Right ventricle myocardium superior (tissue), 1 donor: ENCODE results near the gene BTC. TPM values are rescaled to one million over a fixed set of nuclear protein-coding genes. Genes with fewer than 3 reads are reported as not detected.
"Not testable (repeated sequence)": the region's sequence is repeated elsewhere in the genome, so short reads cannot be mapped to it uniquely, and the experiment has no call there.

Source experiments
- ATAC-seq: fragments of 200-7000 bp; cut with Tn5 transposase; one replicate; pipeline ENCODE4 v1.9.1; 2020; ENCODE audit warnings: mild to moderate bottlenecking; ENCODE audit not compliant: poor library complexity
- DNase-seq: peaks from one replicate; pipeline ENCODE4 v3.0.0-alpha.2; 2020
- intact Hi-C: fragments of 100-400 bp; cut with DNase I; formaldehyde crosslinking; loops from one replicate; pipeline ENCODE4 v1.11.2; 2022
- long read RNA-seq: library from polyadenylated mRNA; unstranded; transcript quantifications from one replicate; pipeline ENCODE4 v2.0.0, GENCODE V29; 2021
- total RNA-seq: library from RNA; stranded (reverse); fragmentation: NEBNext Ultra II Directional; extraction: Animal tissue kit (Norgen Biotek cat#: 25700); gene quantifications from one replicate; pipeline ENCODE4 v1.2.1, GENCODE V29; 2021
- donor health status: DM: no; HTN: yes; CAD: no; lungs with severe emphysema.

The BTC gene, protein sequence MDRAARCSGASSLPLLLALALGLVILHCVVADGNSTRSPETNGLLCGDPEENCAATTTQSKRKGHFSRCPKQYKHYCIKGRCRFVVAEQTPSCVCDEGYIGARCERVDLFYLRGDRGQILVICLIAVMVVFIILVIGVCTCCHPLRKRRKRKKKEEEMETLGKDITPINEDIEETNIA
- total RNA-seq: not detected
- long read RNA-seq: 0 reads

DNA sequence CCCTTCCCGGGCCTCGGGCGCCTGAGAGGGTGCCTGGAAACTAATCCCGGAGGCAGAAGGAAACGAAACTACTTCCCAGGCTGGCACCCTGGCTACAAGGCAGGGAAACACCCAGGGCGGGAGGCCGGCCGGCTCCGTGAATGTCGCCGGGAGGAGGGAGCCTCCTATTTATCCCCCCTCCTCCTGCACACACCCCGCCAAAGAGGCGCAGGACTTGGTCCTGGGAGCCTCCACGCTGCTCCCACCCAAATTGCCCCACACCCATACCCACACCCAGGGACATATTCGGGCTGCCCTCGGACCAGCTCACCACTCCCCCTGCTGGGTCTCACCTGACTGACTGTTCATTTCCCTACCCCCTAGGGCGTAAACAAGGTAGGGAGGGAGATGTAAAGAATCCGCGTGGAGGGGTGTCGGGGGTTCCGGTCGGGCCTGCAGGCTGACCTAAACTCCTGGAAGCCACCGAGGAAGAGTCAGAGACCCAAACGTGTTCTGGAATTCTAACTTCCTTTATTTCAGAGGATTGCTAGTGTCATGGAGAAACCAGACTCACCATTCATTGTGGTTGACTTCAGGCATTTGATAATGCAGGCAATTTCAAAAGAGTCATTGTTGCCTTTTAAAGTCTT is at the start of gene BTC:
Gene BTC, minus strand, starts transcription at position 142 of the 629 bp plus-strand sequence. CDS start 198 bp downstream, outside the sequence.
- ATAC-seq (peak; percentile 85), DNase-seq (peak; percentile 44)
- intact Hi-C loops: no loop called here

DNA sequence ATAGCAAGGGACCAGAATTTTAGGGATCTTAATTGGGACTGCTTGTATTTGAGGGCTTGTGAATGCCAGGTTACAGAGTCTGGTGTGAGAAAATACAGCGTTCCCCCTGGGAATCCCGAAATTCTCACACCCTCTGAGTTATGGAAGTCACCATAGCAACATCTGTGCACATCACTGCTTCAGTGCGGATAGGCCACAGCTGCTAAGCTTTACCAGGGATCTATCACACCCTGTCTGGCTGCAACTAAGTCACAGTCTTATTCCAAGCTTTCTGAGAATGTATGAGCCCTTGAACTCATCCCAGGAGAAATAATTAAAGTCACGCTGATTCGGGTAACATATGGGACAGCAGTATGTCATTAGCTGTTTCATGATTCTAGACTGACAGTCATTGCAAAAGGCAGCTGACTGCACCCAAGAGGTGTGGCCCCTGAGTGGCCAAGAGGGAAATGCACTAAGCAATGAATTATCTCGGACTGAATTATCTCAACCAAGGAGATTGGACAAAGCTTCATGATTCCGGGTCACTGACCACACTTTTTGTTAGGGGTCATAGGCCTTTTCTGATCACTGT is 46.7 kb upstream of the BTC start:
- DNase-seq (no peak), ATAC-seq (no peak)
- intact Hi-C loops: no loop called here

DNA sequence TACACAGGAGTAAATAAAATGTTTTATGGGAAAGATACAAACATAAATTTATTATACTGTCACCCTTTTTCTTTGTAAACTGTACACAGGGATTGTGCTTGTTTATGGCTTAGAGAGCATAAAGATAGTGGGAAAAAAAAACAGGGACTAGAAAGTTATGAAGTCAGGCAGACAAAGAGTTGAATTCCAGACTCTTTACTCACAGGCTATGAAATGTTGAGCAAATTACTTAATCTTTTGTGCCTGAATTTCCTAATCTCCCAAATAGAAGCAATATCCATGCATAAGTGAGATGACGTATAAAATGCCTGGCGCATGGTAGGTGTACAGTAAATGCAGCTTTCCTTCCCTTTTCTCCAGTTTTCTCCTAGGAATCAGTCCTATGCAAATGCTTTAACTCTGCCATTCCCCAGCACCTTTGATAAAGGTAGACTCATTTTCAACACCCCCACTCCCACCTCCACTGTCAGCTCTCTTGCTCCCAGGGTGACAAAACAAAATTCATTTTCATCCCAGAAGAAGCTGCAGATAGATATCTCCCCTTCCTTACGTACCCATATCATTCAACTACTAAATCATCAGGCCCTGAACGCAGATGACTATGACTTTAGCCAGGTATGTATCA is 44.5 kb upstream of the BTC start:
- DNase-seq (no peak), ATAC-seq (no peak)
- intact Hi-C loops: no loop called here

DNA sequence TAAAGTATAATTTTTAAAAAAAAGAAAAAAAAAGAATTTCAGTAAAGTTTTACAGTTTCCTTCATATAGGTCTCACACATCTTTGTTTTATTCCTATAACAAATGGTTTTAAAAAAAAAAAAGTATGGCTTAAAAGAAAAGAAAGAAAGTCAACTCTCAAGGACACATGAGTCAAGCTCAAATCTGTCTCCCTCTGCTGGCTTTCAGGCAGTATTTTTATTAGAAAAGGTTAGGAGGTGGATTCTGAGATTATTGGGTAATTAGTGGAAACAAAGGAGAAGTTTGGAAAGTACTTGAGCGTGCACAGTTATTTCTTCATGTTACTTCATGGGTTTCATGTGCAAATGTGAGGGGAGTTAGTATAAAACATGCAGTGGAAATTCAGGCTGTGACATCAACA is 36.6 kb upstream of the BTC start:
- intact Hi-C loops: no loop called here
- ATAC-seq: no peak

DNA sequence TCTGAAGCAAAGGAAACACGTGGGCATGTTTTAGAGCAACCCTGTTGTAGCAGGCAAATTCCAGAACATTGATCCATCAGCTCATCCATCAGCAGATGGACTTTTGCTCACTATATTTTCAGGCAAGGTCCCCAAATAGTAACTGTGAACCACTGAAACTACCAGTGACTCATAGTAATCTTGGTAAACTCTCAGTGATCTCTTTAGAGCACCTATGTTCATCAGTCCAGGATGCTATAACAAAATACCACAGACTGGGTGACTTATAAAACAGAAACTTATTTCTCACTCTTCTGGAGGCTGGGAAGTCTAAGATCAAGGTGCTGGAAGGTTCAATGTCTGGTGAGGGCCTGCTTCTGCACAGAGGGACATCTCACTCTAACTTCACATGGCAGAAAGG is 28.9 kb upstream of the BTC start:
- no peak for ATAC-seq
- intact Hi-C loops: no loop called here

More for the DNA sequence above, 36.6 kb upstream of the BTC start:
- no peak for DNase-seq

DNA sequence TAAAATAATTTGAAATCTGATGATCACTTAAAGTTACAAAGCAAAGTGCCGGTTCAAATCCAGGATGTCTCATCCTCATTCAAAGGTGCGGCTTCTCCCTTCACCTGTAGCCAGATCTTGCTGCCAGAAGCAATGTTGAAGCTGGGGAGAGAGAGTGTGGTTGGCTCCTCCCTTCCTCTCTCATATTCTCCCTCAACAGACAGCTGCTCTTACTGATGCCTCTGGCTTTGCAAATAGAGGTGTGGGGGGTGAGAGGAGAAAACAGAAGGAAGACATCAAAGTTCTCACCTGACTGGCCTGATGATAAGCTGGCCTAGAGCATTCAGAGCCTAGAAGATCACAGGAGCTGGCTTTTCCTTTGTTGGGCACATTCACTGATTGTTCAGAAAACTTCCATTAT is 28.3 kb upstream of the BTC start:
- intact Hi-C loops: no loop called here
- DNase-seq: no peak
- ATAC-seq: no peak

More for the DNA sequence above, 28.9 kb upstream of the BTC start:
- DNase-seq: no peak

DNA sequence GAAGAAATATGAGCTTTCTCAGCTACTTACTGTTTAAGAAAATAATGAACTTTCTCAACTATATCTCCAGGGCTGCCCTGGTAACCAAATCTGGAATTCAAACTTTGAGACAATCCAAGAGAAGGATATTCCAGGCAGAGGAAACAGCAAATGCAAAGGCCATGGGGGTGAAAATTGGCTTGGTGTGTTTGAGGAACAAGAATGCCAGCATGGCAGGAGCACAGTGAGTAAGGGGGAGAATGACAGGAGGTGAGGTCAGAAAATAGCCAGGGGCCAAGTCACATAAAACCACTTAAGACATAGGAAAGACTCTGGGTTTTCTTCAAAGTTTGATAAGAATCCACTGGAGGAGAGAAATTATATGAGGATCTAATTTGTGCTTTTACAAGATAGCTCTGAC is 27.2 kb upstream of the BTC start:
- DNase-seq (no peak), ATAC-seq (no peak)
- intact Hi-C loops: no loop called here

DNA sequence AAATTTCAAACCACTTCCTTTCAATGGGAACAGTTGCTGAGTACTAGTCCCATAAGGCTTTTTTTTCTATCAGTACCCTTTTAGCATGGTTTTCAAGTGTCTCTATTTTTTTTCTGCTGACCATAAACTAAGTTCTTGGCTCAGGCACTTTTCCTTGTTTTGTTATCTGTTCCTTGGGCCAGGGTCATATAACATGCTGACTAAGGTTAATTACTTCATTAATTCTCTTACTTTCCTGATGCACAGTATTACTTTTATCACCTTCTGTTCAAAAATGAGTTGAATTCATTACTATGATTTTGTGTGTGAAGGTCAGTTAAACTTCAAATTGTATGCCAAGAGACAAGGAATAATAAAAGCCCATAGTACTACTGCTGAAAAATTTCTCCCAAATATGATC is 19.7 kb upstream of the BTC start:
- intact Hi-C loops: no loop called here
- DNase-seq (no peak), ATAC-seq (no peak)

DNA sequence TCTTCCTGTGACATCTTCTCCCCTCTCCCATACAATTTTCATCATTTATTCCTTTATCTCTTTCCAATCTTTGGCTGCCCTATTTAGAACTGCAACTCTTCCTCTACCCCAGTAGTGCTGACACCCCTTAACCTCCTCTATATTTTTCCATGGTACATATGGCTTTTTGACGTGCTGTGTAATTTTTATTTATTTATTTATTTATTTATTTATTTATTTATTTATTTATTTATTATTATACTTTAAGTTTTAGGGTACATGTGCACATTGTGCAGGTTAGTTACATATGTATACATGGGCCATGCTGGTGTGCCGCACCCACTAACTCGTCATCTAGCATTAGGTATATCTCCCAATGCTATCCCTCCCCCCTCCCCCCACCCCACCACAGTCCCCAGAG is 17.7 kb upstream of the BTC start:
- DNase-seq, intact Hi-C loops, ATAC-seq: not testable (repeated sequence)

DNA sequence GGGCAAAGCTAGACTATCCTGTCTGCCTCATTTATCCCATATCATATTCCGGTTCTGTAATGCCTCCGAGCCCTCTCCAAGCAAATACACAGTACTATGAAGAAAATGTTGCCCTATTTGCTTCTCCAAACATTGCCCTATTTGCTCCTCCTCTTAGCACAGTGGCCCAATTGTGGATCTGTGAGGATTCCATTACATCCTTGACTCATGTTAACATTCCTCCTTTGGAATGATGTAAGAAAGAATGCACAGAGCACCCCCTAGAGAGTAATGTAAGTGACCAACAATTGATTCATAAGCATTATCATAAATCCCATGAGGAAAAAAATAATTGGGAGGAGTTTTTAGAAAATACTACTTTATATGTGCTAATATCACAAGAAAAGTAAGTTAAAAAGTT is 11.3 kb upstream of the BTC start:
- intact Hi-C loops: no loop called here
- DNase-seq (no peak), ATAC-seq (no peak)

DNA sequence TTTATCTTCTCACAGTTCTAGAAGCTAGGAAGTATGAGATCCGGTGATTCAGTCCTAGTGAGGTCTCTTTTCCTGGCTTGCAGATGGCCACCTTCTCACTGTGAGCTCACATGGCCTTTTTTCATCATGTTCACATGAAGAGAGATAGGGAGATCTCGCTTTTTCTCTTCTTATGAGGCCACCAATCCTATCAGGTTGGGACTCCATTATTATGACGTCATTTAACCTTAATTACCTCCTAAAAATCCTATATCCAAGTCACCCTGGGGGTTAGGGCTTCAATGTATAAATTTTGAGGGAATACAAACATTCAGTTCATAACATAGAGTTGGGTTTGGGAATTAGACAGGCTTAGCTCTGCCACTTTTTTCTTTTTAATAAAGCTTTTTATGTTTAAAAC is 6.0 kb upstream of the BTC start:
- ATAC-seq: no peak
- intact Hi-C loops: no loop called here
- no peak for DNase-seq

DNA sequence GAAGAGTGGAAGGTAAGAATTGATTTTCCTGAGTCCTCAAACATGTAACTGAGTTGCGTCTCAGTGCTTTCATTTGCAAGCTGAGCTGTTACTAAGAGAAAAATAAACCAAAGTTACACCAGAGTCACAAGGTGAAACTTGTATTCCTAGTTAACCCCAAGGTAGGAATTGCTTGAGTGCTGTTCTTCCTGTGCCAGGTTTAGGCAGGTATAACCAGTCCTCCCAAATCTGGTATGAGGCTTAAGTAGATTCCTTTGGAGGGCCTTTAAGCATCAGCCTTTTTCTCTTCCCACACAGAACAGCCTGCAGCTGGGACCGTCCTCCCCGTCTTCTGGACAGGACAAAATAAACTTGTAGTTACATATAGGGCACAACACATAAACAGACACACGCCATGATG is 2.3 kb upstream of the BTC start:
- ATAC-seq (no peak), DNase-seq (no peak)
- intact Hi-C loops: no loop called here

DNA sequence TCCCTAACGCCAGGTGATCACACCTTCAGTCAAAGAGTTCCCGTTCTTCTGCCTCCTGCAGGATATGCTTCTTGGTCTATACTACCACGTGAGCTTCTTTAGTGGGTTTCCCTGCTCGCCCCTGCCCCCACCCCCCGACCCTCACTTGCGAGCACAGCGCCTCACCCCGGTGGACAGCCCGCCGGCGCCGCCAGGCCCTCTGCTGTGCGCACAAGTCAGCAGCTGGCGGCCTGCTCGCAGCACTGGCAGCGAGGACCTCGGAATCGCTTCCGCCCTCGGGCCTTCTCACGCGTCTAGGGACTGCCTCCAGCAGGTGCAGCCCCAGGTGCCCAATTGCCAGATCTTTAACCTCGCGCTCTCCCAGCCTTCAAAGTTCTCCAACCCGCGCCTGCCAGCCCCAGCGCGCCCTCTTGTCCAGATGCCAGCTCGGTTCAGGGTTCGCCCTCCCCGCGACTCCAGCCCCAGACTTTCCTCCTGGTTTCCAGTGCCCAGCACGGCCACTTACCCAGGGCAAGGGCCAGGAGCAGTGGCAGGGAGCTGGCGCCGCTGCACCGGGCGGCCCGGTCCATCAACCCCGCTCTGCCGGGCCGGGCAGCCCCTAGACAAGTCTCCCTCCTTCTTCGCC is 454 bp downstream of the BTC start:
- peak; percentile 45 for DNase-seq
- peak; percentile 79 for ATAC-seq
- intact Hi-C loops: no loop called here

DNA sequence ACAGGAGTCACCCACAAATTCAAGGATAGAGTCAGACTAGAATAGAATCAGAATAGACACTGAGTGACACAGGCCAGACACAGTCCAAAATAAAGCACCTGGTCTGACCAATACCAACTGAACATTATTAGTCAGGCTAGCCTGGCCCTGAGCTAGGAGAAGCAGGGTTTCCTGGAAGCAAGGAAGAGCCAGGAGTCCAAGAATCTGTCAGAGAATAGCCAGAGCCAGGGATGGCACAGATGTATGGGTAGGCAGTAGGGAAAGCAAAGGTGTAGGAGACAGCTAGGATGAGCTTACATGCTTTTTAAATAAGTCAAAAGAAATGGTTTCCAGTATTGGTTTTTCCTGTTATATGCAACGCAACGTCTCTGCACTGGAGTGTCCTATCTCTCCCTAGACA is 3.7 kb downstream of the BTC start:
- intact Hi-C loops: no loop called here
- DNase-seq: no peak
- ATAC-seq: no peak

DNA sequence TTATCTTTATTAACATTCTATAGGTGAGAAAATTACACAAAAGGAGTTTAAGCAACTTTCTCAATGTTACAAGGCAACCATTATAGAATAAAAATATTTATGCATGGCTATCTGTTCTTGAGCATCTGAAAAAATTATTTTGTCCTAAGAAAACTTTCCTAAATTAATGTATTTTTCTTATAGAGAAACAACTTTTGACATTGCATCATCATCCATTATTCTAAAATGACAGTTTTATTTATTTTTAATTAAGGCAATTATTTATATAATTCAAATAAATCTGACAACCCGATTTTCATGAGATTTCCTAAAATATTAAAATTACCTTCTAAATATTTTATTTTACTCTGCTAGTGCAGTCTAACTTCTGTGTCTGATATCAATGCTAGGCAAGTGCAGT is 4.8 kb downstream of the BTC start:
- DNase-seq (no peak), ATAC-seq (no peak)
- intact Hi-C loops: no loop called here

DNA sequence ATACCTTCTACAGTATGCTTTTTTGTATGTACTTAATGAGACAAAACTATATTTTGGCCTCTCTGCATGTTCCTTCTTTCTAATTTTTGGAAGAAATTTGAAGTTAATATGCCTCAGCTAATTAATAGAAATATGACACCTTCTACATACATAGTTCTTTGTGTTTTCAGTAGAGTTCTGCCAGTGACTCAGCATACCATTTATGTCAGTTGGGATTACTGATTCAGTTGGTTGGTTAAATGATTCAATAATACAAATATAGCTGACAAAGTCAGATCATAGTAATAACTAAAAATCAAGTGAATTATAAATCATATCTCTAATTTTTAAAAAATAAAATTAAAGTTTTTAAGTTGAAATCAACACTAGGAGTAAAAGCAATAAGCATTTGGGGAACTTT is 16.8 kb downstream of the BTC start:
- ATAC-seq (no peak), DNase-seq (no peak)
- intact Hi-C loops: no loop called here

DNA sequence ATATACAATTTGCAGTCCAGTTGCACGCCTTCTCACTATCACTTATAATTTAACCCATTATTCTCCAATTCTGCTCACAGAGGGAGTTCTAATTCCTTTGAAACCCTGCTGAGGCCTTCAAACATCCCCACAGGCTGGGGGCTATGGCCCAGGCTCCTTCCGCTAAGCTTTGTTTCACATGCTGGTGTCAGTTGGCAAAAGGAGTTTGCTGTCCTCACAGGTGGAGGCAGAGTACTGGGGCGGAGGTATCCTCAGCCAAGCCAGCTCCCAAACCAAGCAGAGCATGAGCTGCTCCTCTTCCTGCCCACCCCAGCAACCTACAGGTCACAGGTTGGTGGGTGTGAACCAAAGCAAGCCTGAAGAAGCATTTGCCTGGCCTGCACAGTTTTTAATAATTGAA is 21.5 kb downstream of the BTC start:
- intact Hi-C loops: no loop called here
- ATAC-seq (no peak), DNase-seq (no peak)

DNA sequence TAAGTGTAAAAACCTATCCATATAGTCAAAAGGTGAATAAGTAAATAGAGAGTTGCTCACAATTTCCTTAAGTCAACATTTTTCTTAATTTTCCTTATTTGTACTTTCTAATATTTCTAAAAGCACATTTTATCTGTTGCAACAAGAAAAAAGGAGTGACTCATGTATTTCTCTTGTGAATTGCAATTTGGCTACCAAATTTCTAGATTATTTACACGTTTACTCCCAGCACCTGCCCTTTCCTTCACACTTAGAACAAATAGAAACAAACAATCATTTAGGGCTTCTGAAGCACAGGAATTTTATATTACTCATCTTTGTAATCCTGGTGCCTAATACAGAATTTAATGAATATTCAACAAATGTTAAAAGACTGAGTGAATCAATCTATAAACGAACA is 22.2 kb downstream of the BTC start:
- DNase-seq (no peak), ATAC-seq (no peak)
- intact Hi-C loops: no loop called here

DNA sequence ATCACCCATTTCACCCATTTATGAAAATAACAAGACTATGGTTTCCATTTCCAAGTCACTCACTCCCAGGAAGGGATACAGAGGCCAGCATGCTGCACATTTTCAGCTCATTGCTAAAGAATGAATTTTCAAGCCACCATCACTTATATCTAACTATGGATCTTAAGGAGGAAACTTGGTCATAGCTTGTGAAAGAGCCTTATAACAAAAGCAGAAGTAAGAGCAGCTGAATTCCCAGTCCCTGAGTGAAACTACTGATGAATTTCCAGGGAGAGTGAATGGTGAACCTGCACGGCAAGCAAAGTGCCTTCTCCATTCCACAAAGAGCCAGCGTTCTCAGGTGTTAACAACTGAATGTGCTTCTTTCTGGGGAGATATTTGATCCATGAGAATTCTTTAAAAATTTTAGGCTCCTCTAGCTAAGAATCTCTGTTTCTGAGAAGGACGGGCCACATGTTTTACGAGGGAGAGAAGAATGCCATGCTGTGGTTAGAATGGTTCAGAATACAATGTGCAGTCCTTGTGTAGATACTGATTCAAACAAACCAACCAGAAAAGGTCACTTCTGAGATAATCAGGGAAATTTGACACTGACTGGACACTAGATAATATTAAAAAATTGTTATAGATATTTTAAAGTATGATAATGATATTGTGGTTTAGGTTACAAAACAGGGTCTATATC is 24.0 kb downstream of the BTC start:
- intact Hi-C loops: no loop called here
- ATAC-seq (no peak), DNase-seq (no peak)
